ENCODE data around the gene TBC1D24.

GRCh38 chr16:2457267-2457666 is 17.7 kb upstream of the TBC1D24 start:
- TF ChIP-seq CTCF (IDR thresholded peaks at IDR 0.05; ENCODE audit: low read length), result no peak
- no peak for TF ChIP-seq EZH2phosphoT487 (IDR thresholded peaks at IDR 0.05; ENCODE audit: low read length)
- TF ChIP-seq EZH2 (optimal IDR thresholded peaks at IDR 0.05; ENCODE audit: low read depth, low read length), result no peak

Data from MM.1S (cell line).